Measurements from ENCODE around the gene QPRT.
"Not testable (repeated sequence)": the region's sequence is repeated elsewhere in the genome, so short reads cannot be mapped to it uniquely, and the experiment has no call there.

Gene QPRT

GRCh38 chr16:29678691-29679267 lies at the start of gene QPRT:
QPRT (plus strand) TSS chr16:29679180; CDS start chr16:29679198, 18 bp downstream.
- ChIA-PET CTCF (no interaction called here), POLR2A (ENCODE audit: low non-redundant PET) (no interaction called here)
- H3K27ac ChIP-seq, result no peak within 1 kb of the TSS
- no peak for DNase-seq (ENCODE audit: low spot score)
- no peak for TF ChIP-seq CTCF (conservative IDR thresholded peaks at IDR 0.05; ENCODE audit: low read depth)

GRCh38 chr16:29629318-29629717 lies 49.7 kb upstream of the QPRT start:
- CTCF ChIA-PET; DNase-seq (ENCODE audit: low spot score); H3K27ac ChIP-seq; POLR2A ChIA-PET (ENCODE audit: low non-redundant PET): not testable (repeated sequence)

GRCh38 chr16:29631658-29632057 lies 47.3 kb upstream of the QPRT start:
- CTCF ChIA-PET; DNase-seq (ENCODE audit: low spot score); POLR2A ChIA-PET (ENCODE audit: low non-redundant PET); H3K27ac ChIP-seq: not testable (repeated sequence)

GRCh38 chr16:29635902-29636301 lies 43.1 kb upstream of the QPRT start:
- CTCF ChIA-PET; POLR2A ChIA-PET (ENCODE audit: low non-redundant PET): not testable (repeated sequence)

GRCh38 chr16:29636368-29636767 lies 42.6 kb upstream of the QPRT start:
- DNase-seq (ENCODE audit: low spot score); H3K27ac ChIP-seq; POLR2A ChIA-PET (ENCODE audit: low non-redundant PET); CTCF ChIA-PET: not testable (repeated sequence)

More at GRCh38 chr16:29635902-29636301, 43.1 kb upstream of the QPRT start:
- H3K27ac ChIP-seq; DNase-seq (ENCODE audit: low spot score): not testable (repeated sequence)

GRCh38 chr16:29638751-29639150 lies 40.2 kb upstream of the QPRT start:
- H3K27ac ChIP-seq; CTCF ChIA-PET; DNase-seq (ENCODE audit: low spot score); POLR2A ChIA-PET (ENCODE audit: low non-redundant PET): not testable (repeated sequence)

- POLR2A ChIA-PET (ENCODE audit: low non-redundant PET), result no interaction called here
- no peak overlapping the region for H3K27ac ChIP-seq
- CTCF ChIA-PET, result interaction anchor here (0.6 kb wide), 1 partner anchor 40 kb away, joined by 7 read pairs; no protein-coding TSS in a partner anchor
- no peak for DNase-seq (ENCODE audit: low spot score)
- TF ChIP-seq CTCF (conservative IDR thresholded peaks at IDR 0.05; ENCODE audit: low read depth), result no peak
These were observed 37.4 kb upstream of the QPRT start for GRCh38 chr16:29641561-29641960.

- ChIA-PET POLR2A (ENCODE audit: low non-redundant PET) (no interaction called here), CTCF (interaction anchor here (0.6 kb wide), 1 partner anchor 528 kb away, joined by 4 read pairs; no protein-coding TSS in a partner anchor)
- H3K27ac ChIP-seq, result no peak overlapping the region
- no peak for DNase-seq (ENCODE audit: low spot score)
- no peak for TF ChIP-seq CTCF (conservative IDR thresholded peaks at IDR 0.05; ENCODE audit: low read depth)
These were observed 35.4 kb upstream of the QPRT start for GRCh38 chr16:29643596-29643995.

- POLR2A ChIA-PET (ENCODE audit: low non-redundant PET), result no interaction called here
- H3K27ac ChIP-seq, result no peak overlapping the region
- DNase-seq (ENCODE audit: low spot score), result no peak
- TF ChIP-seq CTCF (conservative IDR thresholded peaks at IDR 0.05; ENCODE audit: low read depth), result no peak
- CTCF ChIA-PET, result interaction anchor here (0.6 kb wide), 1 partner anchor 380 kb away, joined by 7 read pairs; no protein-coding TSS in a partner anchor
These were observed 34.6 kb upstream of the QPRT start for GRCh38 chr16:29644338-29644857.

Data from RWPE1 (cell line).